ENCODE results near the gene HOXC9.

DNA sequence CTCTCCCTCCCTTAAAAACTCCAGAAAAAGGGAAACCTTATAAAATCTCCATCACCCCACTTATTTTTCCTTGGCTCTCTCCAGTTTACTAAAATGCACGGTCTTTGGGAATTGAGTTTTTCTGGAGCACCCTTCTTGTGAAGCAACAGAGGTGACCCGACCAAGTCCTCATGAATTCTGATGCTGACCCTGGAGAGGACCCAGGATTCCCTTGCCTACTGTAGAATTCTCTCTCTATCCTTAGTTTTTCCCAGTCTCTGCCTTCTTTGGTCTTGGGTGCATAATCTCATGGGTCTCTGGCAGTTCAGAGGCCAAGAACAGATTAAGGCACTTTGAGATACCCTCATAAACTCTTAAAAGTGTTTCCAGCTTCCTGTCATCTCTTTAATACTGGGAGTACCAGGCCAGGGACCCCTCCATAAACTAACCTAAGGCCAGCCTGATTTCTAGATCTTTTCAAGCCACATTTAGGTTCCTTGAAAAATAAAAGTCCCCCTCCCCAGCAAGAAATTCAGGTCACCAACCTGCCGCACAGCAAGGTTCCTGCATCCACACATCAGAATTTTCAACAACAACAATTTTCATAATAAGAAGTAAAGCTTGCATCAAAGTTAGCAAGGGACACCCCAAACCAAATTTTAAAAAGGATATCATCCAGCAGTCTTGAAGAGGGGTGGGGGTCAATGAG, 48.6 kb downstream of the HOXC9 start:
- TF ChIP-seq, protein P1, sequence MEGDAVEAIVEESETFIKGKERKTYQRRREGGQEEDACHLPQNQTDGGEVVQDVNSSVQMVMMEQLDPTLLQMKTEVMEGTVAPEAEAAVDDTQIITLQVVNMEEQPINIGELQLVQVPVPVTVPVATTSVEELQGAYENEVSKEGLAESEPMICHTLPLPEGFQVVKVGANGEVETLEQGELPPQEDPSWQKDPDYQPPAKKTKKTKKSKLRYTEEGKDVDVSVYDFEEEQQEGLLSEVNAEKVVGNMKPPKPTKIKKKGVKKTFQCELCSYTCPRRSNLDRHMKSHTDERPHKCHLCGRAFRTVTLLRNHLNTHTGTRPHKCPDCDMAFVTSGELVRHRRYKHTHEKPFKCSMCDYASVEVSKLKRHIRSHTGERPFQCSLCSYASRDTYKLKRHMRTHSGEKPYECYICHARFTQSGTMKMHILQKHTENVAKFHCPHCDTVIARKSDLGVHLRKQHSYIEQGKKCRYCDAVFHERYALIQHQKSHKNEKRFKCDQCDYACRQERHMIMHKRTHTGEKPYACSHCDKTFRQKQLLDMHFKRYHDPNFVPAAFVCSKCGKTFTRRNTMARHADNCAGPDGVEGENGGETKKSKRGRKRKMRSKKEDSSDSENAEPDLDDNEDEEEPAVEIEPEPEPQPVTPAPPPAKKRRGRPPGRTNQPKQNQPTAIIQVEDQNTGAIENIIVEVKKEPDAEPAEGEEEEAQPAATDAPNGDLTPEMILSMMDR (IDR thresholded peaks at IDR 0.05): no peak
- TF ChIP-seq POLR2AphosphoS5 (IDR thresholded peaks at IDR 0.05): no peak

Data from breast epithelium (tissue), 3 donors.